GM21737 (cell line): Measurements from ENCODE around the gene TFEC.

Experiments
- ATAC-seq: cut with Tn5 transposase; IDR thresholded peaks from one replicate; pipeline ENCODE4 v1.9.1; 2021; ENCODE audit warnings: mild to moderate bottlenecking, moderate library complexity; ENCODE audit not compliant: unreplicated experiment

The TFEC gene

GRCh38 chr7:115995701-115996100 is 34.9 kb downstream of the TFEC start:
- ATAC-seq: no peak

- no peak for ATAC-seq
These were observed 42.2 kb downstream of the TFEC start for GRCh38 chr7:115988401-115988800.

DNA sequence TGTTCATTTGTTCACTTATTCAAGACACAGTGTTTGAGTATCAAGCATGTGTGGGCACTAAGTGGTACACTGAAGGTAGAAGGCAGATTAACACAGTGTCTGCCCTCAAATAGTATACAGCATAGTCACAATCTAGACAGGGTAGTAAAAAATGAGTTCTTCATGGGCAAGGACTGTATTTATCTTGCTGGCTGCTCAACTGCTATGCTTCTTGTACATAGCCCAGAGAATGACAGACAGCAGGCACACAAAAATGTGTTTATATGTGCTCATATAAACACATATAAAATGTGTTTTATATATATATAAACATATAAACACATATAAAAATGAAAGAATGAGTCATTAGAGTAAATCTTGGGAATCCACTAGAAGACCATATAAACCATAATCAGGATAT is 43.1 kb downstream of the TFEC start:
- no peak for ATAC-seq

DNA sequence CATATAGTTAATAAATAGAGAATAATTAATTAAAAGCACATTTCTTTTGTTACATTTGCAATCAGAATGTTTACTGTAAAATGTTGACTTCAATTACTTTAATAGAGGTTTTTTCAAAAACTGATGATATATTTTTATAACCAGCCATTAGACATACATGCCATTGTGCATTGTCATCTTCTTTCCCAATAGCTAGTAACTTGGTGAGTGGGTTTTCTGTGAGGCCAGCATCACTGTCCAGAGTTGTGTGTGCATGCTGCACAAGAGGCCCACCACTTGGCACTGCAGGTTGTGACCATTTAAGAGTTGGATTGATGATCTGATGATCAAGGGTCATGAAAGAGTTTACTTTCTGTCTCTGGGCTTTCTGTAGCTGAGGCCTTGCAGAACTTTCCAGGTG is 46.5 kb downstream of the TFEC start:
- no peak for ATAC-seq

- no peak for ATAC-seq
These were observed 50.4 kb downstream of the TFEC start for GRCh38 chr7:115980159-115980558.

- ATAC-seq: no peak
These were observed 53.9 kb downstream of the TFEC start for GRCh38 chr7:115976651-115977050.

DNA sequence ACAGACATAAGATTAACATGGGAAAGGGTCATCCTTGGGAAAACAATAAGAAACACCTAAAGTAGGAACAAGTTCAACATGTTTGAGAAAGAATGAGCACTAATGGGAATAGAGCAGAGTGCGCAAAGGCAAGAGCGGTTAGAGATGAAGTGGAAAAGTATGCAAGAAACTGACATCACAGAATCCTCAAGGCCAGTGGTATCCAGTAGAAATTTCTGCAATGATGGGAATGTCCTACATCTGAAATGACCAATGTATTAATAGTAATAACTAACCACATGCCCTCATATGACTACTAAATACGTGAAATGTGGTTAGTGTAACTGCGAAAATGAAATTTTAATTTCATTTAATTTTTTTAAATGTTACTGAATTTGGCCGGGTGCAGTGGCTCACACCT is 54.8 kb downstream of the TFEC start:
- no peak for ATAC-seq

- no peak for ATAC-seq
These were observed 57.2 kb downstream of the TFEC start for GRCh38 chr7:115973406-115973805.

- ATAC-seq: no peak
These were observed 59.1 kb downstream of the TFEC start for GRCh38 chr7:115971506-115971905.

- no peak for ATAC-seq
These were observed 62.0 kb downstream of the TFEC start for GRCh38 chr7:115968596-115968995.

GRCh38 chr7:115968171-115968570 is 62.4 kb downstream of the TFEC start:
- no peak for ATAC-seq

DNA sequence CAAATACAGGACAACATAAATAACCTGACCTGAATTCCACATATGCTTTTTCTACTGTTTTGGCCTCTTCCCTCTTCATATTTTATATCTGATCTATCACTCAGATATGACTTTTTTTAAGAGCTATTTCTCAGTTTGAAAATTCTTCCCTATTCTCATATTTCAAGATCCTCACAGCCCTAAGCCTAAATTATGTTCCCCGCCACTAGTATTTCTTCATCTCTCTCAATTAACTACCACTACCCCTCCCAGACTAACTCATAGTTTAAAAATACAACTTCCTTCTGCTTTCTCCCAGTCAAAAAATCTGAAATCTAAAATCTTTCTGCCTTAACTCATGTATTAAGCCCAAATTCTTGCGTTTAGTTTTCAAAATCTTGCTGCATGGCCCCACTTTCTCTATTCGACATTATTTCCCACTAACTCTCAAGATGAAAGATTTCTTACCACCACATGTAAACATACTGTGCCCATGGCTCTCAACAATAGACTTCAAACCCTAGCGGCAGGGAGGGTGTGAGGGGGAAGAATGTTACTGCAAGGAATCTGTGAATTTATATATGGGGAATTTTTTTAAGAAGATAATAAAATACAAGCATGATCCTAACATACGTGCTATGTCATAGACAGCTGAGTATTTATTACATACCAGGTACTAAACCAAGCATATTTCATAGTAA is 64.6 kb downstream of the TFEC start:
- ATAC-seq: no peak

DNA sequence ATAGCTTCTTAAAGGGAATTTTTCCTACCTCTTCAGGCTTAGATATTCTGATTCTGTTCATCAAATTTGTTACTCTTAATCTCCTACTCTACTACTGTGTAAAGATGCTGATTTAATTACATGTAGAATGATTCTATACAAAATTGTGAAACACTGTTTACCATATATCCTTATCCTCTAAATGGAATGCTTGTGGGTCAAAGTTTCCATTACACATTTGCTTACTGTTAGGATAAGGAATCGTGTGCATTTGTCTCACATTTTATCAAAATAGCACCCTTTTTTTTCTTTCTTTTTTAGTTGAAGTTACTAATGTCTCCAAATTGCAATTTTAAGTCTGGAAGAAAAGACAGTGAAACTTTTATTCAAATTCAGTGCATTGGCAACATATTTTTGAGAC is 65.3 kb downstream of the TFEC start:
- no peak for ATAC-seq

DNA sequence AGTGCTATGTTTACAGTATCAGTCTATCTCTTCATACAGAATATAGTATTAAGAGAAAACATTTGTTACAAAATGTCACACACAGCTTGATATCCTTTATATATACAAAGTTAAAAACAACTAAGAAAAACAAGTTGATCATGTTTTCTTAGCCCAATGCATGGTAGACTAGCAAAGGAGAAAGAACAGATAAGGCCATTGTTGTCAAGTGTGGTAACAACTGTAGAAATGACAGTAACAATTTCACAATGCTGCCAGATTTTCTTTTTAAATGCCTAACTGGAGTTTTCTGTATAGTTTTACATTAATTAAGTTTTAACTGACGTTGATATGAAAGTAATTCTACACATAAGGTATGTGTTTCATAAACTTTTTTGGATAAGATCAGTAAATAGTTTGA is 65.8 kb downstream of the TFEC start:
- ATAC-seq: no peak

GRCh38 chr7:115962340-115962739 is 68.2 kb downstream of the TFEC start:
- ATAC-seq: no peak

DNA sequence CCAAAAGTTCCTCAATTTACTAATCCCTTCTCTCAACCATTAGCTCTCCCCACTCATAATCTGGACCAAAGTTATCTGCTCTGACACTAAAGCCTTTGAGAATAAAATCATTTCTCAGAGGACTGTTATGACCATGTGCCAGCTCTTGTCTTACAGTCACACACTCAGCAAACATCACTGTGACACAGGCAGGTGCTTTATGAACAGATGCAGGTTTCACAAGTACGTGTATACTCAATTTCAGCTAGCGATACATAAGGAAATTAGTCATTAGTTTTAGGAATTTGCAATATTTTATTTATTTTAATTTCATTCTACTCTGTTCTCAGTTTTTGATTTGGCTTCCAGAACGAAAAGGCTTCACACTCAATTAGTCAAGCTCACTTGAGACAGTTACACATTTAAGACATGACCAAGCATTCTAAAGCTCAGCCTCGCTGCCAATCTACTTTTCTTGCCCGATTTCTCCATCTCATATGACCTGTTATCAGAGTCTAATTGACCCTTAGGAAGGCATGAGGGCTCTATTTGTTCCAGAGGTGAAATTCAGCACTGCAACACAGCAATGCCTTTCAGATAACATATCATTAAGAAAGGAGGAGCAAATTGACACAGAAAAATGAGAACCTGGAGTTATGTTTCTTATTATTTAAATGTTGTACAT is 76.8 kb downstream of the TFEC start:
- no peak for ATAC-seq

GRCh38 chr7:115952832-115953231 is 77.7 kb downstream of the TFEC start:
- ATAC-seq: no peak

- no peak for ATAC-seq
These were observed 79.0 kb downstream of the TFEC start for GRCh38 chr7:115951547-115951946.

- ATAC-seq: no peak
These were observed 88.8 kb downstream of the TFEC start for GRCh38 chr7:115941703-115942268.

DNA sequence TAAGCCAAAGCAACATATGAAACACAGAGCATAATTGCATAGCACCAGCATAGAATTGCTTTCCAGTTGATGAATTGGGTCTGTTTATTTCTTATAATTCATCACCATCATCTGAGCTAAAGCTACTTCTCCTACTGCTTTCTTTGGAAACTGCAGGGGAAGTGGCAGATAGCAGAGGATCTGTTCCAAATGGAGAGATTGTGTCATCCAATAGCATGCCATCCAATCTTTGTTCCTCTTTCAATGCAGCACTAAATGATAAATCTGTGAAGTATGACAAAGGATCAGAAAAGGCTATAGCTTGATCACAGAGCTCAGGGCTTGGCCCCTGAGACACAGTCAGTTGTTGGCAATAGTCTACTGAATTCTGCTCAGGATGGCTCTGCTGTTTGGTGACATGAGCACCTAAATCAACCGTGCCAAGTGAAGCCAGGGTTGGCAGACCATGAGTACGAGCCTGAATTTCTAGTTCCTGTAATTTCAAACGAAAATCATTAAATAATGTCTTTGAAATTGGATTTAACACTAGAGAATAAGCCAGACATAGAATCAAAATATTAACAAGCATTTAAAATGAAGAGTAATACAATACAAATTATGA is 90.0 kb downstream of the TFEC start:
- ATAC-seq: no peak

DNA sequence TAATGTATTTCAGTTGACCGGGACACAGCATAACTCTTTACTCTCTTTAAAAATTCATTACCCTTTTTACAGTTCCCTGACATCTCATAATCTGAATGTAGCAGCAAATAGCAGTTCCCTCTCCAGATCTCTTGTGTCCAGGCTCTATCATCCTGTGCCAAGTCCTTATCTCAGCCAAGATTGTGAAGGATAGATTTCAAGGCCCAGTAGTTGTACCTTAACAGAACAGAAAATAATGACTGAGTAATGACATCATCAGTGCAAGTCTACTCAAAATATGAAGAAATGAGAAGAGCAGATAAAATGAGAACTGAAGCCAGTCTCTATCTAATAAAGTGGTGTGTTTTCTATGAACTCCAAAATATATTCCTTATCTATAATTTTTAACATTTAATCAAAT is 92.6 kb downstream of the TFEC start:
- ATAC-seq: no peak

- no peak for ATAC-seq
These were observed 97.1 kb downstream of the TFEC start for GRCh38 chr7:115933471-115933870.
